ENCODE measurements around the gene GLRX3. TPM values are rescaled to one million over a fixed set of nuclear protein-coding genes. Genes with fewer than 3 reads are reported as not detected.

The GLRX3 gene
- total and polyA plus RNA-seq, 10 of the 15 experiments (the other 5 are each of a cell fraction or from before 2014, with no cell fraction given), result 94.7 to 209 (median 131) TPM

GRCh38 chr10:130215931-130216231 lies 79.7 kb downstream of the GLRX3 start:
- no peak for ATAC-seq
- H2AFZ ChIP-seq (ENCODE audit: control insufficient read depth, low read depth, low read length), result no peak overlapping the region
- 21% methylated on average over 8 of the region's 8 CpGs for WGBS (ENCODE audit: insufficient coverage, insufficient replicate concordance, low lambda C conversion rate, missing lambda C conversion rate)
- RAD21 ChIA-PET (ENCODE audit: unreplicated experiment), result no interaction called here
- no peaks in the 10 kb centered on the region for H3K4me1 ChIP-seq (ENCODE audit: control insufficient read depth, insufficient read depth, low read length)
- SMC1A ChIA-PET (ENCODE audit: uncharacterized antibody, unreplicated experiment), result no interaction called here
- no TSS peak for BruUV-seq (replicated peaks)
- no peak for FAIRE-seq
- H3K9me3 ChIP-seq (replicated peaks; ENCODE audit: control insufficient read depth, insufficient read depth, low read length), result no peaks in the 10 kb centered on the region; the same call in 2 of the 3 replicates
- no peak overlapping the region for H3K4me2 ChIP-seq (ENCODE audit: control insufficient read depth, insufficient read depth)
- no peak for DNase-seq (ENCODE audit: low read depth, low spot score)
- H4K20me1 ChIP-seq (ENCODE audit: control insufficient read depth, insufficient read depth), result no peaks in the 10 kb centered on the region
- H3K79me2 ChIP-seq (ENCODE audit: control insufficient read depth, insufficient read depth, low read length), result no peaks in the 10 kb centered on the region
- intact Hi-C loops (cut with micrococcal nuclease; ENCODE audit: unreplicated experiment), result no loop called here
- POLR2A ChIA-PET, result no interaction called here
- H3K9ac ChIP-seq (ENCODE audit: control insufficient read depth, insufficient read depth, low read length), result no peak overlapping the region
- in situ Hi-C loops (cut with MboI), result no loop called here
- CTCF ChIA-PET, result no interaction called here
- H3K27ac ChIP-seq (ENCODE audit: control insufficient read depth, insufficient read depth), result no peak overlapping the region
- TF ChIP-seq RB1 (IDR thresholded peaks at IDR 0.05; ENCODE audit: borderline replicate concordance) (no peak), RAD51 (IDR thresholded peaks at IDR 0.05) (no peak), CREB1 (IDR thresholded peaks at IDR 0.05; ENCODE audit: low read depth) (no peak), SIN3A (IDR thresholded peaks at IDR 0.05; ENCODE audit: low read depth, low read length) (no peak), ZBTB33 (IDR thresholded peaks at IDR 0.05) (no peak)
- H3K36me3 ChIP-seq (ENCODE audit: control insufficient read depth in 2 of 2, insufficient read depth in 2 of 2, low read length in 1 of 2), result no peaks in the 10 kb centered on the region
- H3K4me3 ChIP-seq, result no peak overlapping the region
- H3K27me3 ChIP-seq (replicated peaks in 1 of 2; ENCODE audit: control insufficient read depth in 2 of 2, insufficient read depth in 2 of 2, low read length in 1 of 2), result no peaks in the 10 kb centered on the region

- H3K4me2 ChIP-seq (ENCODE audit: control insufficient read depth, insufficient read depth), result no peak overlapping the region
- ChIA-PET POLR2A (no interaction called here), RAD21 (ENCODE audit: unreplicated experiment) (no interaction called here), SMC1A (ENCODE audit: uncharacterized antibody, unreplicated experiment) (no interaction called here), CTCF (no interaction called here)
- no peak for TF ChIP-seq POLR2A (IDR thresholded peaks at IDR 0.05; ENCODE audit: low read depth, low read length)
- no peak for TF ChIP-seq TARDBP (IDR thresholded peaks at IDR 0.05; ENCODE audit: borderline replicate concordance)
- TF ChIP-seq NFXL1 (IDR thresholded peaks at IDR 0.05; ENCODE audit: borderline replicate concordance), result no peak
- no peak for TF ChIP-seq MYC (IDR thresholded peaks at IDR 0.05; ENCODE audit: insufficient read depth, insufficient read length, insufficient replicate concordance, low read length, severe bottlenecking)
- TF ChIP-seq IKZF2 (IDR thresholded peaks at IDR 0.05), result no peak
- no peak for TF ChIP-seq PBX3 (IDR thresholded peaks at IDR 0.05; ENCODE audit: insufficient replicate concordance, low read depth, low read length)
- no peak for TF ChIP-seq TCF12 (IDR thresholded peaks at IDR 0.05; ENCODE audit: low read depth, low read length)
- TF ChIP-seq JUNB (IDR thresholded peaks at IDR 0.05), result no peak
- TF ChIP-seq RAD21 (IDR thresholded peaks at IDR 0.05; ENCODE audit: insufficient read depth, low read depth, low read length), result no peak
- BruUV-seq (replicated peaks), result no TSS peak
- H3K4me1 ChIP-seq (ENCODE audit: control insufficient read depth, insufficient read depth, low read length), result no peaks in the 10 kb centered on the region
- no peaks in the 10 kb centered on the region for H4K20me1 ChIP-seq (ENCODE audit: control insufficient read depth, insufficient read depth)
- H3K9me3 ChIP-seq (replicated peaks; ENCODE audit: control insufficient read depth, insufficient read depth, low read length), result no peaks in the 10 kb centered on the region; the same call in 2 of the 3 replicates
- in situ Hi-C loops (cut with MboI) (no loop called here), intact Hi-C loops (cut with micrococcal nuclease; ENCODE audit: unreplicated experiment) (no loop called here)
- H3K79me2 ChIP-seq (ENCODE audit: control insufficient read depth, insufficient read depth, low read length), result no peaks in the 10 kb centered on the region
- H3K27ac ChIP-seq (ENCODE audit: control insufficient read depth, insufficient read depth), result no peak overlapping the region
- WGBS (ENCODE audit: insufficient coverage, insufficient replicate concordance, low lambda C conversion rate, missing lambda C conversion rate), result 44% methylated on average over 12 of the region's 12 CpGs
- DNase-seq (ENCODE audit: low read depth, low spot score) (no peak), ATAC-seq (no peak), FAIRE-seq (no peak)
- H3K4me3 ChIP-seq, result no peak overlapping the region
- H3K36me3 ChIP-seq (ENCODE audit: control insufficient read depth in 2 of 2, insufficient read depth in 2 of 2, low read length in 1 of 2), result no peaks in the 10 kb centered on the region
- no peak overlapping the region for H3K9ac ChIP-seq (ENCODE audit: control insufficient read depth, insufficient read depth, low read length)
- H3K27me3 ChIP-seq (replicated peaks in 1 of 2; ENCODE audit: control insufficient read depth in 2 of 2, insufficient read depth in 2 of 2, low read length in 1 of 2), result no peaks in the 10 kb centered on the region
- H2AFZ ChIP-seq (ENCODE audit: control insufficient read depth, low read depth, low read length), result no peak overlapping the region
These were observed 82.0 kb downstream of the GLRX3 start for GRCh38 chr10:130218181-130218641.
